Neural progenitor cell (in vitro differentiated cells): Measurements from ENCODE around the gene TPSD1. TPM values are rescaled to one million over a fixed set of nuclear protein-coding genes. Genes with fewer than 3 reads are reported as not detected.

ENCODE experiments used
- DNase-seq: peaks from one replicate; pipeline ENCODE4 v3.0.0-alpha.2; 2016; ENCODE audit warnings: low spot score
- H2AFZ ChIP-seq: fragments of 200-600 bp; sonication (generic); replicated peaks from 2 replicates; pipeline ENCODE4 v1.6.1; 2016; ENCODE audit warnings: antibody characterized with exemption
- H3F3A ChIP-seq: fragments of 200-600 bp; sonication (generic); 2 replicates; pipeline ENCODE4 v1.6.1; 2016; ENCODE audit warnings: antibody characterized with exemption, low read depth
- H3K27ac ChIP-seq: fragments of 200-600 bp; sonication (generic); 2 replicates; pipeline ENCODE4 v1.5.1; 2016; ENCODE audit warnings: mild to moderate bottlenecking
- H3K27me3 ChIP-seq: fragments of 200-600 bp; sonication (generic); 2 replicates; pipeline ENCODE4 v1.6.1; 2016; ENCODE audit warnings: mild to moderate bottlenecking, moderate library complexity
- H3K36me3 ChIP-seq: fragments of 200-600 bp; sonication (generic); 2 replicates; pipeline ENCODE4 v1.5.1; 2016
- H3K4me1 ChIP-seq: fragments of 200-600 bp; sonication (generic); 2 replicates; pipeline ENCODE4 v1.6.1; 2016; ENCODE audit warnings: mixed run types
- H3K4me2 ChIP-seq: fragments of 200-600 bp; sonication (generic); 2 replicates; pipeline ENCODE4 v1.6.1; 2016
- H3K4me3 ChIP-seq: fragments of 200-600 bp; sonication (generic); 2 replicates; pipeline ENCODE4 v1.5.1; 2016
- H3K79me2 ChIP-seq: fragments of 200-600 bp; sonication (generic); 2 replicates; pipeline ENCODE4 v1.6.1; 2016; ENCODE audit warnings: low read depth
- H3K9ac ChIP-seq: fragments of 200-600 bp; sonication (generic); 2 replicates; pipeline ENCODE4 v1.6.1; 2016
- H3K9me3 ChIP-seq: fragments of 200-600 bp; sonication (generic); 2 replicates; pipeline ENCODE4 v1.5.1; 2016; ENCODE audit warnings: low read depth
- H4K20me1 ChIP-seq: fragments of 200-600 bp; sonication (generic); 2 replicates; pipeline ENCODE4 v1.6.1; 2016; ENCODE audit warnings: low read depth
- H3K27ac Mint-ChIP-seq: 3 replicates; pipeline ENCODE4 v1.8.0; 2021; ENCODE audit warnings: mixed read lengths
- H3K27me3 Mint-ChIP-seq: 2 replicates; pipeline ENCODE4 v1.8.0; 2022; ENCODE audit warnings: low read depth, mild to moderate bottlenecking, inconsistent platforms, moderate library complexity, mixed read lengths; ENCODE audit not compliant: insufficient read depth
- H3K36me3 Mint-ChIP-seq: 3 replicates; pipeline ENCODE4 v1.8.0; 2021; ENCODE audit warnings: mixed read lengths
- H3K4me1 Mint-ChIP-seq: 3 replicates; pipeline ENCODE4 v1.8.0; 2021; ENCODE audit warnings: mixed read lengths
- H3K4me3 Mint-ChIP-seq: 3 replicates; pipeline ENCODE4 v1.8.0; 2021; ENCODE audit warnings: mild to moderate bottlenecking, moderate library complexity, mixed read lengths
- H3K9me3 Mint-ChIP-seq: 3 replicates; pipeline ENCODE4 v1.8.0; 2020; ENCODE audit warnings: mixed read lengths
- EZH2 ChIP-seq: fragments of 200-600 bp; sonication (generic); IDR thresholded peaks from 2 replicates; pipeline ENCODE4 v1.6.1; 2017; ENCODE audit warnings: antibody characterized with exemption, mild to moderate bottlenecking, moderate library complexity
- EZH2phosphoT487 ChIP-seq: fragments of 200-600 bp; sonication (generic); IDR thresholded peaks from 2 replicates; pipeline ENCODE4 v1.6.1; 2017; ENCODE audit warnings: antibody characterized with exemption
- total RNA-seq: library from RNA; depleted of rRNA; stranded (reverse); fragments of >200 nt; gene quantifications from 2 replicates; pipeline ENCODE4 v1.2.3, GENCODE V29; 2015; ENCODE audit warnings: low replicate concordance
- TF ChIP-seq, protein P1 (sequence below): fragments of 200-600 bp; sonication (generic); IDR thresholded peaks from 2 replicates; pipeline ENCODE4 v1.5.1; 2017; ENCODE audit warnings: antibody characterized with exemption, mild to moderate bottlenecking

TPSD1 gene
- total RNA-seq, 1 donor from 2014 or later: not detected

DNA sequence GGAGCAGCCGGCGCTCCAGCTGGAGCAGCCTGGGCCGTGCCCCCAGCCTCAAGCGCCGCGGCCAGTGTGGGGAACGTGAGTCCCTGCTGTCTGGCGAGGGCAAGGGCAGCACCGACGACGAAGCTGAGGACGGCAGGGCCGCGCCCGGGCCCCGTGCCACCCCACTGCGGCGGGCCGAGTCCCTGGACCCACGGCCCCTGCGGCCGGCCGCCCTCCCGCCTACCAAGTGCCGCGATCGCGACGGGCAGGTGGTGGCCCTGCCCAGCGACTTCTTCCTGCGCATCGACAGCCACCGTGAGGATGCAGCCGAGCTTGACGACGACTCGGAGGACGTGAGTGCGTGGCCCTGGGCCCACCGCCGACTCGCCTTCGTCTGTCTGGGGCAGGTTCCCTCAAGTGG, 46.8 kb upstream of the TPSD1 start:
- no peaks in the 10 kb centered on the region for H3K27me3 ChIP-seq
- H3K9ac ChIP-seq: no peak overlapping the region
- TF ChIP-seq EZH2phosphoT487 (no peak), EZH2 (no peak)
- TF ChIP-seq, protein P1, sequence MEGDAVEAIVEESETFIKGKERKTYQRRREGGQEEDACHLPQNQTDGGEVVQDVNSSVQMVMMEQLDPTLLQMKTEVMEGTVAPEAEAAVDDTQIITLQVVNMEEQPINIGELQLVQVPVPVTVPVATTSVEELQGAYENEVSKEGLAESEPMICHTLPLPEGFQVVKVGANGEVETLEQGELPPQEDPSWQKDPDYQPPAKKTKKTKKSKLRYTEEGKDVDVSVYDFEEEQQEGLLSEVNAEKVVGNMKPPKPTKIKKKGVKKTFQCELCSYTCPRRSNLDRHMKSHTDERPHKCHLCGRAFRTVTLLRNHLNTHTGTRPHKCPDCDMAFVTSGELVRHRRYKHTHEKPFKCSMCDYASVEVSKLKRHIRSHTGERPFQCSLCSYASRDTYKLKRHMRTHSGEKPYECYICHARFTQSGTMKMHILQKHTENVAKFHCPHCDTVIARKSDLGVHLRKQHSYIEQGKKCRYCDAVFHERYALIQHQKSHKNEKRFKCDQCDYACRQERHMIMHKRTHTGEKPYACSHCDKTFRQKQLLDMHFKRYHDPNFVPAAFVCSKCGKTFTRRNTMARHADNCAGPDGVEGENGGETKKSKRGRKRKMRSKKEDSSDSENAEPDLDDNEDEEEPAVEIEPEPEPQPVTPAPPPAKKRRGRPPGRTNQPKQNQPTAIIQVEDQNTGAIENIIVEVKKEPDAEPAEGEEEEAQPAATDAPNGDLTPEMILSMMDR: no peak
- H3K27ac Mint-ChIP-seq: no peak overlapping the region
- no peaks in the 10 kb centered on the region for H3K4me1 Mint-ChIP-seq
- H3K4me1 ChIP-seq: no peaks in the 10 kb centered on the region
- H2AFZ ChIP-seq: no peak overlapping the region
- H3K4me3 ChIP-seq: no peak overlapping the region
- peaks cover 4% of the 10 kb centered on the region for H4K20me1 ChIP-seq
- H3K79me2 ChIP-seq: no peaks in the 10 kb centered on the region
- no peak overlapping the region for H3K4me2 ChIP-seq
- no peak overlapping the region for H3K4me3 Mint-ChIP-seq
- H3K9me3 ChIP-seq: no peaks in the 10 kb centered on the region
- H3K27ac ChIP-seq: no peak overlapping the region
- H3K36me3 ChIP-seq: no peaks in the 10 kb centered on the region
- H3F3A ChIP-seq: no peaks in the 10 kb centered on the region
- no peaks in the 10 kb centered on the region for H3K9me3 Mint-ChIP-seq
- no peaks in the 10 kb centered on the region for H3K36me3 Mint-ChIP-seq
- H3K27me3 Mint-ChIP-seq: no peaks in the 10 kb centered on the region
- no peak for DNase-seq

GRCh38 chr16:1210461-1210860, 45.4 kb upstream of the TPSD1 start:
- no peaks in the 10 kb centered on the region for H3K36me3 Mint-ChIP-seq
- no peak overlapping the region for H3K4me2 ChIP-seq
- peaks cover 4% of the 10 kb centered on the region for H4K20me1 ChIP-seq
- no peaks in the 10 kb centered on the region for H3K79me2 ChIP-seq
- no peak overlapping the region for H3K9ac ChIP-seq
- no peak for DNase-seq
- no peaks in the 10 kb centered on the region for H3K4me1 Mint-ChIP-seq
- no peaks in the 10 kb centered on the region for H3K27me3 ChIP-seq
- no peak overlapping the region for H3K4me3 ChIP-seq
- no peaks in the 10 kb centered on the region for H3K9me3 ChIP-seq
- no peaks in the 10 kb centered on the region for H3K36me3 ChIP-seq
- no peaks in the 10 kb centered on the region for H3K27me3 Mint-ChIP-seq
- TF ChIP-seq EZH2phosphoT487 (no peak), EZH2 (no peak)
- TF ChIP-seq, protein P1: no peak
- H3K4me1 ChIP-seq: no peaks in the 10 kb centered on the region
- H3K27ac ChIP-seq: no peak overlapping the region
- H3K27ac Mint-ChIP-seq: no peak overlapping the region
- no peaks in the 10 kb centered on the region for H3K9me3 Mint-ChIP-seq
- H3F3A ChIP-seq: no peaks in the 10 kb centered on the region
- no peak overlapping the region for H3K4me3 Mint-ChIP-seq
- no peak overlapping the region for H2AFZ ChIP-seq

DNA sequence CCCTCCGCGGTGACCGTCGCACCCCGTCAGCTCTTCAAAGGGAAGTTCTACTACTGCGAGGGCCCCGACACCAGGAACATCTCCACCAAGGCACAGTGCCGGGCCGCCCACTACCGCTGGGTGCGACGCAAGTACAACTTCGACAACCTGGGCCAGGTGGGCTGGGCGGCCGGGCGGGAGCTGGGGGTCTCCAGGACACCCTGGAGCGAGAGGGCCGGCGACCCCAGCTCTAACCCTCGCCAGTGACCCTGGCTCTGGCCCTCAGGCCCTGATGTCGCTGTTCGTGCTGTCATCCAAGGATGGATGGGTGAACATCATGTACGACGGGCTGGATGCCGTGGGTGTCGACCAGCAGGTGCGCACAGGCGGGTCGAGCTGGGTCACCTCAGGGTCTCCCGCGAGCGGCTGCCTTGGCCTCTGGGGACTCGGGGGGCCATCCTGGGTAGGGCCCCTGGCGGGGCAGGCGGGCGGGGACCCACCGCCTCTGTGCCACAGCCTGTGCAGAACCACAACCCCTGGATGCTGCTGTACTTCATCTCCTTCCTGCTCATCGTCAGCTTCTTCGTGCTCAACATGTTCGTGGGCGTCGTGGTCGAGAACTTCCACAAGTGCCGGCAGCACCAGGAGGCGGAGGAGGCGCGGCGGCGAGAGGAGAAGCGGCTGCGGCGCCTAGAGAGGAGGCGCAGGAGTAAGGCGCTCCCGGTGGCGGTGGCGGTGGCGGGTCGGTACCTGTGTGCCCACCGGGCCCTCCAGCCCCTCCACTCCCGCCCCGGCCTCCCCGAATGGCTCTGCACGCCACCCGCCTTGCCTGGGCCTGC, 44.2 kb upstream of the TPSD1 start:
- Mint-ChIP-seq H3K27me3 (no peaks in the 10 kb centered on the region), H3K9me3 (no peaks in the 10 kb centered on the region), H3K4me1 (no peaks in the 10 kb centered on the region), H3K4me3 (no peak overlapping the region), H3K27ac (no peak overlapping the region), H3K36me3 (no peaks in the 10 kb centered on the region)
- no peak for DNase-seq
- no peaks in the 10 kb centered on the region for H3F3A ChIP-seq
- no peaks in the 10 kb centered on the region for H3K27me3 ChIP-seq
- no peaks in the 10 kb centered on the region for H3K9me3 ChIP-seq
- H3K4me1 ChIP-seq: no peaks in the 10 kb centered on the region
- H3K4me2 ChIP-seq: no peak overlapping the region
- no peaks in the 10 kb centered on the region for H3K36me3 ChIP-seq
- TF ChIP-seq, protein P1: no peak
- TF ChIP-seq EZH2phosphoT487: no peak
- no peak for TF ChIP-seq EZH2
- H3K27ac ChIP-seq: no peak overlapping the region
- H3K9ac ChIP-seq: no peak overlapping the region
- H3K79me2 ChIP-seq: no peaks in the 10 kb centered on the region
- no peaks in the 10 kb centered on the region for H4K20me1 ChIP-seq
- H3K4me3 ChIP-seq: no peak overlapping the region
- H2AFZ ChIP-seq: no peak overlapping the region
